Heart right ventricle (tissue), 16 donors: ENCODE results near the gene FBLN2. TPM values are rescaled to one million over a fixed set of nuclear protein-coding genes. Genes with fewer than 3 reads are reported as not detected.

Source experiments
- ATAC-seq, 8 donors: fragments of 200-7000 bp; cut with Tn5 transposase; one replicate each; pipeline ENCODE4 v1.9.1; 2020; ENCODE audit warnings: mild to moderate bottlenecking in 8 of 8, moderate library complexity in 8 of 8, moderate number of reproducible peaks in 1 of 8
- DNase-seq, 2 donors: peaks; one replicate each; pipeline ENCODE4 v3.0.0-alpha.2; 2020
- H3K27ac ChIP-seq, 10 donors: fragments of 200-600 bp; sonication (generic) in 2 of 10; one replicate each; pipeline versions ENCODE4 v1.5.0 to v1.8.0; 2020 to 2022; ENCODE audit warnings: mild to moderate bottlenecking in 3 of 10
- H3K27me3 ChIP-seq, 7 donors: fragments of 200-600 bp; one replicate each; pipeline ENCODE4 v1.8.0; 2021 to 2022; ENCODE audit warnings: mild to moderate bottlenecking in 2 of 7
- H3K36me3 ChIP-seq, 9 donors: fragments of 200-600 bp; sonication (generic) in 1 of 9; one replicate each; pipeline versions ENCODE4 v1.5.0 to v1.8.0; 2020 to 2022; ENCODE audit warnings: mild to moderate bottlenecking in 2 of 9
- H3K4me1 ChIP-seq, 9 donors: fragments of 200-600 bp; sonication (generic) in 1 of 9; one replicate each; pipeline versions ENCODE4 v1.5.0 to v1.8.0; 2020 to 2022; ENCODE audit warnings: mild to moderate bottlenecking in 4 of 9
- H3K4me3 ChIP-seq, 10 donors: fragments of 200-600 bp; sonication (generic) in 2 of 10; one replicate each; pipeline versions ENCODE4 v1.5.0 to v1.8.0; 2020 to 2022; ENCODE audit warnings: mild to moderate bottlenecking in 7 of 10, moderate library complexity in 2 of 10
- H3K9me3 ChIP-seq, 11 donors: fragments of 200-600 bp in 10 of 11; sonication (generic) in 2 of 11; one replicate each; pipeline versions ENCODE4 v1.5.0 to v1.8.0; 2013 to 2022; ENCODE audit warnings: mild to moderate bottlenecking in 2 of 11, control low read depth in 1 of 11, moderate library complexity in 1 of 11
- WGBS, 2 donors: extraction: QIAGEN DNeasy Blood & Tissue Kit; methylation state at CpG; one replicate each; pipeline ENCODE4 v1.1.7; 2013; ENCODE audit warnings: inconsistent platforms in 1 of 2; 5-methylcytosine and 5-hydroxymethylcytosine counted together
- intact Hi-C, 10 donors: fragments of 100-400 bp; cut with DNase I; formaldehyde crosslinking; loops; one replicate each; pipeline versions ENCODE4 v1.11.1 to v1.14.2; 2022
- polyA plus RNA-seq, 2 donors: library from polyadenylated mRNA; stranded (reverse); fragments of 200-250 nt; gene quantifications; one replicate each; pipeline ENCODE4 v1.2.3, GENCODE V29; 2013
- total RNA-seq, 10 donors: library from RNA; stranded (reverse); fragmentation: NEBNext Ultra II Directional in 3 of 10; extraction: Animal tissue kit (Norgen Biotek cat#: 25700) in 3 of 10; gene quantifications; one replicate each; pipeline versions ENCODE4 v1.2.1 to v1.2.4, GENCODE V29; 2021 to 2023
- TF ChIP-seq, protein P1 (sequence below), 9 donors: fragments of 200-600 bp; sonication (generic) in 2 of 9; IDR thresholded peaks; one replicate each; pipeline versions ENCODE4 v1.5.0 to v1.8.0; 2021 to 2022; ENCODE audit warnings: antibody characterized with exemption in 9 of 9, mild to moderate bottlenecking in 5 of 9, moderate library complexity in 1 of 9
- donor health status: Arrhythmogenic right ventricular cardiomyopathy.
- donor health status: ischemic (EF 13 %, LVEDD 7.1; RV severe dilation, severe dysfunction).
- donor health status: healthy with polysubstance abuse.
- donor health status: DM: no; HTN: yes; CAD: no.
- donor health status: DM: no; HTN: no; CAD: no.
- donor health status: ischemic (EF 25% LVEDD 6.9; RV normal size, moderate dysfunction).
- donor health status: ischemic (EF 25% LVEDD 5.7; RV mildly dilated, moderate dysfunction).
- donor health status: healthy.
- donor health status: DM: yes; HTN: yes; CAD: no.
- donor health status: Ischemic cardiomyopathy.
- donor health status: ischemic (EF 35%, LVEDD 5.7; RV mildly dilated, moderate dysfunction).
- donor health status: nonischemic (EF 11% LVEDD 7.7; RV severe dilation, severe dysfunction).
- donor health status: DM: yes; HTN: yes; CAD: no.
- donor health status: PGD.
- donor health status: ischemic (EF 29% LVEDD 5.4; RV normal size, mild dysfunction).
- donor health status: nonischemic (EF 23%, LVEDD 6.1; RV moderate dilation, normal function).

The FBLN2 gene
- total and polyA plus RNA-seq, 12 donors = 20.7 to 78.9 (median 47.0) TPM

DNA sequence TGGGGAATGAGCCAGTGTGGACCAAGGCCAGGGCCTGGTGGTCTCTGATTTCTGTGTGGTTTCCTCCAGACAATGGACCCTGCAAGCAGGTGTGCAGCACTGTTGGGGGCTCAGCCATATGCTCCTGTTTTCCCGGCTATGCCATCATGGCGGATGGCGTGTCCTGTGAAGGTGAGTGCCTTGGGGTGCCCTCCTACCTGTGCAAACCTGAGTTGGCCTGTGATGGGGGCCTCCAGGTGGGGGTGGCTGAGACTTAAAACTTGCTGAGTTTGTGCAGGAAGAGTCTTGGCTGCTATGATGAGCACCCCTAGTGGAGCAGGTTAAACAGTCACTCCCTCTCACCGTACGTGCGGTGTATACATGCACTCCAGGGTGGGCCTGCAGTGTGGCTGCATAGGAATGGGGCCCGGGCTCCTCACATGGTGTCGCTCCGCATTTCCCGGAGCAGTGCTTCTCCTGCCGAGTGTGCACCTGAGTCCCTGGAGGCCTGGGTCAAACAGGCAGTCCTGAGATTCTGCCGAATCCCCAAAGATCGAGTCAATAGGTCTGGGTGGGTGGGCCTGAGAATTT lies 70.8 kb downstream of the FBLN2 start:
- Histone ChIP-seq H3K9me3 (no peaks in the 10 kb centered on the region), H3K36me3 (peaks cover 0 to 73% (median 0%) of the 10 kb centered on the region in 9 donors), H3K27ac (no peak overlapping the region), H3K4me3 (no peak overlapping the region), H3K4me1 (no peaks in the 10 kb centered on the region), H3K27me3 (no peaks in the 10 kb centered on the region)
- no peak for DNase-seq
- WGBS, 2 donors = 86 to 91% methylated on average over 13 of the region's 13 CpGs
- intact Hi-C loops = no loop called here
- no peak for ATAC-seq
- TF ChIP-seq, protein P1, sequence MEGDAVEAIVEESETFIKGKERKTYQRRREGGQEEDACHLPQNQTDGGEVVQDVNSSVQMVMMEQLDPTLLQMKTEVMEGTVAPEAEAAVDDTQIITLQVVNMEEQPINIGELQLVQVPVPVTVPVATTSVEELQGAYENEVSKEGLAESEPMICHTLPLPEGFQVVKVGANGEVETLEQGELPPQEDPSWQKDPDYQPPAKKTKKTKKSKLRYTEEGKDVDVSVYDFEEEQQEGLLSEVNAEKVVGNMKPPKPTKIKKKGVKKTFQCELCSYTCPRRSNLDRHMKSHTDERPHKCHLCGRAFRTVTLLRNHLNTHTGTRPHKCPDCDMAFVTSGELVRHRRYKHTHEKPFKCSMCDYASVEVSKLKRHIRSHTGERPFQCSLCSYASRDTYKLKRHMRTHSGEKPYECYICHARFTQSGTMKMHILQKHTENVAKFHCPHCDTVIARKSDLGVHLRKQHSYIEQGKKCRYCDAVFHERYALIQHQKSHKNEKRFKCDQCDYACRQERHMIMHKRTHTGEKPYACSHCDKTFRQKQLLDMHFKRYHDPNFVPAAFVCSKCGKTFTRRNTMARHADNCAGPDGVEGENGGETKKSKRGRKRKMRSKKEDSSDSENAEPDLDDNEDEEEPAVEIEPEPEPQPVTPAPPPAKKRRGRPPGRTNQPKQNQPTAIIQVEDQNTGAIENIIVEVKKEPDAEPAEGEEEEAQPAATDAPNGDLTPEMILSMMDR (IDR thresholded peaks at IDR 0.05) = no peak

DNA sequence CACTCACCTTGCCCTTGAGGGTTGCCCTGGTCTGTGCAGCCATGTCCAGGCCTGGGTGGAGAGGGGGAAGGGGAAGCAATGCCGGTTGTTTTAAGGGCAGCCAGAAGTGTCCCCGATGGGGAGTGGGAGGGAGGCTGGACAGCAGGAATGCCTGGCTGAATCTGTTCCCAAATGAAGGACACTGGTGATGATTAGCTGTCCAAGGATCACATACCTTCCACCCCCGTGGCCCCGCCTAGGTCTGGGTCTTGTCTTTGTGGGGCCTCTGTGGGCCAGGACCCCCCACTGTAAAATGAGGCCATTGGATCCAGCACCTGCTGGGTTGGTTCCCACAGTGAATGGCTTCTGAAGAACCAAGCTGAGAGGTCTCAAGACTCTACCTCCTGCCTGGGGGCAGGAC lies 71.4 kb downstream of the FBLN2 start:
- ATAC-seq = no peak
- TF ChIP-seq, protein P1 (IDR thresholded peaks at IDR 0.05) = no peak
- 62 to 66% methylated on average over 4 of the region's 4 CpGs for WGBS, 2 donors
- no peak for DNase-seq
- no peaks in the 10 kb centered on the region for H3K9me3 ChIP-seq
- H3K27ac ChIP-seq = no peak overlapping the region
- intact Hi-C loops = no loop called here
- H3K27me3 ChIP-seq = no peaks in the 10 kb centered on the region
- peaks cover 0 to 69% (median 0%) of the 10 kb centered on the region in 9 donors for H3K36me3 ChIP-seq
- H3K4me1 ChIP-seq = no peaks in the 10 kb centered on the region
- H3K4me3 ChIP-seq = no peak overlapping the region

DNA sequence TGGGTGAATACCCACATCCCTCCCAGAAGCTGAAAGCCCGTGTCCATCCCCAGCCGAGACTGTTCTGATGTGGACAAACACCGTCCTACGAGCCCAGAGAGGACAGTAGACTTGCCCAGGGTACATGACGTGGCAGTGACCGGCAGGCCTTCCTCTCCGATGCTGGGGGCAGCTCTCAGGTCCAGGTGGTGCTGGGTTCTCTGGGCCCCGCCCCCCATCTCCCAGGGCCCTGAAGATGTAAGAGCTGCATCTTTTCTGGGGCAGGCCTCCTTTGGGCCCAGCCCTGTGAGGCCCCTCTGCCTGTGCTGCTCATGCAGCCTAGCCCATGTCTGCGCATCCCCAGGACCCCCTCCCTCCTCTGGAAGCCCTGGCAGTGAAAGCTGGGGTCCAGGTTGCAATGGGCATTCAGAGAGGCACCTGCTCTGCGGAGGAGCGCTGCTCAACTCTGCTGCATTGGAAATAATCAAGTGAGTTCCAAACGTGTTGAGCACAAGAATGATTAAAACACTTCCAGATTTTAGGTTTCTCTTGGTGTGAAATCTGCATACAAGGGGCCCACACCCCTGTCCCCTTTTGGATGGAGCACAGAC lies 71.9 kb downstream of the FBLN2 start:
- Histone ChIP-seq H3K27ac (no peak overlapping the region), H3K4me1 (no peaks in the 10 kb centered on the region), H3K36me3 (peaks cover 0 to 63% (median 0%) of the 10 kb centered on the region in 9 donors), H3K27me3 (no peaks in the 10 kb centered on the region), H3K4me3 (no peak overlapping the region), H3K9me3 (no peaks in the 10 kb centered on the region)
- no peak for ATAC-seq
- 92 to 94% methylated on average over 12 of the region's 12 CpGs for WGBS, 2 donors
- intact Hi-C loops = loop anchor here in 1 of 10 donors (1.0 kb wide), 1 partner anchor 18 kb away; no protein-coding TSS in a partner anchor
- DNase-seq = no peak
- TF ChIP-seq, protein P1 (IDR thresholded peaks at IDR 0.05) = no peak

DNA sequence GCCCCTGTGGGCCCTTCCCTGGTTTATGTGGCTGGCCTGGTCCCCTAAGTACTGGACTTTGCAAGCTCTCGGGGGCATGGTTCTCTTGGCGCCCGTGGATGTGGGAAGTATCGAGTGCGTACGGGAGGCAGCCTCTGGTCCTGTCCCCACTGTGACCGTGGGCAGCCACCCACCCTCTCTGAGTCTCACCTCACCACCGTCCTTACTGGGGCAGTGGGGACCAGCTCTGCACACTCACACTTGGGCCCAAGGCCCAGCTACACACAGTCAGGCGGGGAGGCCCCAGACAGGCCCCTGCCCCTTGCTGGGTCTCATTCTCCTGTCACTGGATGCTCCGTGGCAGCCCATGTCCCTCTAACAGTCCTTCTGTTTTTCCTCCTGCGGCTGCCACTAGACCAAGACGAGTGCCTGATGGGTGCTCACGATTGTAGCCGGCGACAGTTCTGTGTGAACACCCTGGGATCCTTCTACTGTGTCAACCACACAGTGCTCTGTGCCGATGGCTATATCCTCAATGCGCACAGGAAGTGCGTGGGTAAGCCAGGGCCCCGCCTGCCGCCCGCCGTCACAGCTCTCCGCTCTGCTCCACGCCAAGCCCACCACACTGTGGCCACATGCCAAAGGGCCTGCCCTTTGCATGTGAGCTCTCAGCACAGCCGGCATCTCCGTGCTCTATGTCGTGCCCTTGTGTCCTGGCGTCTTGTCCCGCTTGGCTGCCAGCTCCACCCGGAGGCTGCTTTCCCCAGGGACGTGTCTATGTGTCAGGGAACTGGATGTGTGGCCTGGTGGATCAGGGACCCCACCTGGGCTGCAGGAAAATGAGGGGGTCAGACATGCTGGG lies 72.7 kb downstream of the FBLN2 start:
- TF ChIP-seq, protein P1 (IDR thresholded peaks at IDR 0.05) = no peak
- WGBS, 2 donors = 81% methylated on average over 31 of the region's 31 CpGs
- H3K9me3 ChIP-seq = no peaks in the 10 kb centered on the region
- H3K36me3 ChIP-seq = peaks cover 0 to 58% (median 0%) of the 10 kb centered on the region in 9 donors
- no peak overlapping the region for H3K27ac ChIP-seq
- H3K27me3 ChIP-seq = no peaks in the 10 kb centered on the region
- intact Hi-C loops = loop anchor here in 1 of 10 donors (1.0 kb wide), 1 partner anchor 18 kb away; no protein-coding TSS in a partner anchor
- DNase-seq (no peak), ATAC-seq (peak in 3 of 8 donors; percentile 10 to 21 (median 19))
- no peak overlapping the region for H3K4me3 ChIP-seq
- H3K4me1 ChIP-seq = no peaks in the 10 kb centered on the region
